GM21737 (cell line): ENCODE measurements around the gene MANBA.

Experiments used
- ATAC-seq: cut with Tn5 transposase; IDR thresholded peaks from one replicate; pipeline ENCODE4 v1.9.1; 2021; ENCODE audit warnings: mild to moderate bottlenecking, moderate library complexity; ENCODE audit not compliant: unreplicated experiment

Gene MANBA

DNA sequence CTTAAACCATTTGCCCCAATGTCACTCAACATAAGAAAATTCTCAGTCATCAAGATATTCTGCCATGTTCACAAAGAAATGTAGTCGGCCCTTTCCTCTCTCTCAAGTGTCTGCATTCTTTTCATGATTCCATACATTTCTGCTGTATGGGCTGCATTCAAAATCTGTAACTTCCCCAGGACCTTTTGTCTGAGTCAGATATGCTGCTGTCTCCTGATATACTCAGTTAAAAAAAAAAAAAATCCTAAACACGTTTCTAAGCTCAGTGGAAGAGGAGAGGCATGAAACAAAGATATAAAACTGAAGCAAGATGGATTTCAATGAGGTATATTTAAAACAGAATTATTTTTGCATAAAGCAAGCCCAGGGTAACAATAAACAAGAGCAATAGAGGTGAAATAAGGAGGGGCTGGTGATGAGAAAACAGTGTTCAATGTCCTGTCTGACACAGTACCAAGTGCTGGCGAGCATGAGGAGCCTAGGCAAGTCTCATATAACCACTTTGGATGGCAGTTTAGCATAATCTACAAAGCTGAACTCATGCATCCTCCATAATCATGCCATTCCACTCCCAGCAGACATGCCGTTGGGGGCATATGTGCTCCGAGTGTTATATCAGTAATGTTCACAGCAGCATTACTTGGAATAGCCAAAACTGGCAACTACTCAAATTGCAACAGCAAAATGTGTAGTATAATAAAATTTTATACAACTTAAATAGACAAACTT lies 76.7 kb downstream of the MANBA start:
- ATAC-seq = no peak

DNA sequence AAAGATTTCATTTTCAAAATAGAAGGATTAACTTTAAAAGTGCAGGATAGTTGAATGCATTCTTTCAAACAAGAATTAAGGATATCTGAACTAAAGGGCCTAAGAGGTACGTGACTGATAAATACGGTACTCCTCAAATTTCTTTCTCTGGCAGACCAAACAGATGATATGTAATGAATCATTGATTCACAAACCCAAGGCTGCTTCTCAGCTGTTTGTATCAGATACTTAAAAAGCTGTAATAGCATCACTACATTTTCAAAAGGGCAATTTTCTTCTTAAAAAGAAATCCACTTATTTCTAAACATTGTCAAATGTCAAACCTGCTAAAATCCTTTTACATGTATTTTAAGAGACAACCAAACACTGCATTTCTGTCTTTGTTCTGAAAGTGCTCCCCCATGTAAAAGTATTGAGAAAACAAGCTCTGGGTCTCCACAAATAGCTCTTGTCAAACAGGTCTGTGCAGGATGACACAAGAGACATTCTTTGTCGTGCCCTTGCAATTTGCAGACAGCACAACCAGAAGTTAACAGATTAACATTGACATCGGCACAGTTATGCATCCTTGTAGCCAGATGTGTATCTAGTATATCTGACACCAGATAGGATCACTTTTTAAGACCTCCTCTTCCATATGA lies 82.0 kb downstream of the MANBA start:
- ATAC-seq = no peak

DNA sequence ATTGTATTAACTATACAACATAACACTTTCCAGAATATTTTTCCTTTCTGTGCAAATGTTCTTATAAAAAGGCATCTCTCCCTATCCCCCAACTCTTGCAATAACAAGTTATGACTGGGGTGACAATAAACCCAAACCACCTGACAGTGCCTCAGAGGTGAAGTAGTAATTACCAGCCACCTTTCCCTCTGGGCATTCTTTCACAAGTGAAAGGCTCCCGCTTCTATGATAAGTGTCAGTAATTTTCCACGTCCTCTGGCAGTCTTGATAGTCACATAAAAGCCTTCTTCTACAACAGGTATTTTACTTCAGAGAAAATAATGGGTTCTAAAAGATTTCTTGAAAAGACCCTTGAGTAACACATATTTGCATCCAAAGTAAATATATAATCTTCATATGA lies 82.7 kb downstream of the MANBA start:
- ATAC-seq = no peak

DNA sequence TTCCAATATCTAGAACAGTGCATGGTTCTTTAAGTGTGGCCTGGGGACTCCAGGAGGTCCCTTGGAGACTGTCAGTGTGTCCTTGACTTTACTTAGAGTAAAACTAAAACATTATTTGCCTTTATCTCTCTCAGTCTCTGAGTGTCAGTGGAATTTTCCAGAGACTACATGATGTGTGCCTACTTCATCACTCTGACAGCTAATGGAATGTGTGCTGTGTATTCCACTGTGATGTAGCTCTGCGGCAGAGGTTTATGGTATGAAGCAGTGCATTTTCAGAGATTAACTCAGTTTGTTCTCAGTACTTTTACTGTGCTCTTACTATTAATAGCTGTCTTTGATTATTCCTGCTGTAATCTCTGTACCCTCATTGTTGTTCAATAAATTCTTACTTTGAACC lies 85.6 kb downstream of the MANBA start:
- no peak for ATAC-seq

DNA sequence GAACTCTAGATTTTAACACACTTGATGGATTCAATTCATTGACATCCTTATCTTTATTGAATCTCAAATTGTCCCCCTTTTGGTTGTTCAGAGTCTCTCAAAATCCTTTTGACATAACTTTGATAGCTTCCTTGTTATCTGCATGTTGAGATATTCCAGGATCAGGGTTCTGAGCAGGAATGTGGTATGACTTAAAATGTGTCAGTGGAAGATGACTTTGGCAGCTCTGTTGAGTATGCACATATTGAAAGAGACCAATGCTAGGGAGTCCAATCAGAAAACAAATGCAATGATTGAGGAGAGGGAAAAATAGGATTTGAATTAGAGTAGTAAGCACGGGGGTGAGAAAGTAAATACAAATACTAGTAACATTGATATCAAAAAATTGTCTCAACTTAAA lies 93.8 kb downstream of the MANBA start:
- ATAC-seq = no peak

DNA sequence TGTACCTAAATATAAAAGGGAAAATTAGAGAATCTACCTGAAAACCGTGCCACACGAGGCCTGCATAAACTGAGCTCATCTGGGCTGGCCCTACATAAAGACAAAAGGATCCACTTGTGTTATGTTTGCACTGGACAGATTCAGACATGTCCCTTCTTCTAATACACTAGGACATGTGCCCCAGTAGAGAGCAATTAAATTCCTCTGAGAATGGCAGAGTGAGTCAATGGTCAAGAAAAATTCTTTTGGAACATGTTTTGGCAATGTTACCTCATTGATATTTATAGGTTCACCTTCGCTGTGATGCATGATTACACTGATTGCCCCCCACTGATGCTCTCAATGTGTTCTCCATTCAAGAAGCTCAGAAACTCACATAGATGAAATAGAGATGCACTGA lies 95.2 kb downstream of the MANBA start:
- no peak for ATAC-seq

DNA sequence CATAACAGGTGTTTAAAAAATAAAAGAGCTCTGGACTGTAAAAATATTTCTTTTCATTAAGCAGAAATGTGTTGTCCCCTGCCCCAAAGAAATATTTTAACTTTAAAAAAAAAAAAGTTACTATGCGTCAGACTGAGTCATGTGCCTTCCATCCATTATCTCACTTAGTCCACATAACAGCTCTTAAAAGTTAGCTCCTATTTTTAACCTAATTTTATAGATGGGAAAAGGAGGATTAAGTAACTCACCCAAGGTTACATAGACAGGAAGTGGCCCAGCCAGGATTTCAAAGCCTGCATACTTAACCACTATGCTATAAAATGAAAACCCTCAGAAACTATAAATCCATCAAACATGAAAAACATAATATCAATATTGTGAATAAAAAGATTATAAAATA lies 97.7 kb downstream of the MANBA start:
- no peak for ATAC-seq

DNA sequence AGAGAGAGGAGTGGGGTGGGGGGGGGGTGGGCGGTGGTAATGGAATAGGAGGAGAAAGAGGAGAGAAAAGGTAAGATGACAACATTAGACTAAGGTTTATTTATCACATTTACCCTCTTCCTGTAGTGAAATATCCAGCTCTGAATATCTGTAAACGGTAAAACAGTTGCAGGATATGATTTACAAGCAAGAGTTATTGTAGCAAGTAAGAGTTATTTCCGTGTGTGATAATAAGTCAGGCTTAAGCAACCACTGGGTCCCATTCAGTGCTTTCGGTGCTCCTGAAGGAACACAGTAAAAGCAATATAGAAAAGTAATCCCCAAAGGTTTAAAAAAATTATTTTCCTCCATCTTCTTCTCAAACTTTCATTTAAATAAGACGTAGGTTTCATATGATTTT lies 103.6 kb downstream of the MANBA start:
- no peak for ATAC-seq

DNA sequence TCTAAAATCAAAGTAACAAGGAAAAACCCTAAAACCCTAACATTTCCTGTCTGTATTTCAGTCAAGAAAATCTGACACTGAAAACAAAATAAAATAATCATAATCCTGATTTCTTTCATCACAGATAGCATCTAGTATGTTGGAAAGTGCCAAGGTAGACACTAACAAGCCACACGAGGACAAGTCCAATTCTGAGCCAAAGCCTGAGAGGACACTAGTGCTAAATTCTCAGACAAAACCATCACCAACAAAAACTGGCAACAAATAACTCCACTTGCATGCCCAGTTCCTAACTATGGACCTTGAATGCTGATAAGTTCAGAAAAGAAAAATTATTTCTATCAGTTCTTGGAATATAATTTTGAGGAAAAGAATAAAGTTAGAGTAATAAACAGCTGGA lies 113.7 kb downstream of the MANBA start:
- ATAC-seq = no peak

DNA sequence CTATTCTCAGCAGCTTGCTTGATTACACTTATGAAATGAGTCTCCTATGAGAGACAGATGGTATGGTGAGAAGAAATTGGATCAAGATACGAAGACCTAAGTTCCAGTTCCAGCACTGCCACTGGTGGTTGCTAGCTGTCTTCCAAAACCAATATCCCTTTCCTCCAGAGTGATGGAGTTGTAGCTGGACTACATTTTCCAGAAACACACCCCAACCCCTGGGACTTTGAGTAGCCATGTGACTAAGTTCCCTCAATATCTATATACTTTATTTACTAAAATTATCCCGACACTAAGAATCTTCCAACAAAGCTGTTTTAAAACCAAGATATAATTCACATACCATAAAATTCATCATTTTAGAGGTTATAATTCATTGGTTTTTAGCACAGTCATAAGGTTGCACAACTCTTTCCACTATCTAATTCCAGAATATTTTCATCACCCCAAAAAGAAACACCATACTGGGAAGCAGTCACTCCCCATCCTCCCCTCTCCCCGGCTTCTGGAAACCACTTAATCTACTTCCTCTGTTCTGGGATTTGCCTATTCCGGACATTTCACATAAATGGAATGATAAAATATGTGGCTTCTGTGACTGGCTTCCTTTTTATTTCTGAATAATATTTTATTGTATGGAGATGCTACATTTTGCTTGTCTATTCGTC lies 118.0 kb downstream of the MANBA start:
- ATAC-seq = no peak

DNA sequence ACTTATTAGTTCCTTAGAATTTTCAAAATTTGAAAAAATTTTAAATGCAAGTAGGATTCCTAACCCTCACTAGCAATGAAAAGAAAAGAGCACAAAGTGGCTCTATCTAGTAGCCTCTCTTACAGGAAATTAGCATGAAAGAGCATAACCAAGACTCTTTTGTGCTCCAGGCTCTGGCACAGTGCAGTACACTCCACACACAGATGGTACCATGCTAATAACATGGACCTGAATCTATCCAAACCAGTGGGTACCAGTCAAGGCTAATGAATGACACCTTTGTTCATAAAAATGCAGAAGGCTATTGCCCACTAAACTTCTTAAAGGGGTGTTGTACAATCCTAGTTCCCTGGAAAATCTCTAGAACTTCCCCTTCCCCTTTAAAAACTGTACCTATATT lies 119.0 kb downstream of the MANBA start:
- ATAC-seq = no peak

DNA sequence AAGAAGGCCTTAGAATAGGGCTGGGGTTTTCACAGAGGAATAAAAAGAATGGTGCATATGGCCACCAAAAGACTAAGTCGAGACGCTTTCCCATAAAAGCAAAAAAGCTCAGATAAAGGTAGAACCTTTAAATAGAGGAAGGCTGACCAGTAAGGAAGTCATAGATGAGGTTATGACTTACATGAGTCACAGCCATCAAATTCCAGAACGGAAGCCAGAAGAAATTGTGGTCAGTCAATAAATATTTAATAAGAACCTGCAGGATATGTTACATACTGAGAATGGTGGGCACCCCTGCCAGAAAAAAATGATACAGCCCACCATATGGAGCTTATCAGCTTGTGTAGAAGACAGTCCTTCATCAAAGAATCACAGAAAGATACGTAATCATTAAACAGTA lies 120.1 kb downstream of the MANBA start:
- no peak for ATAC-seq

DNA sequence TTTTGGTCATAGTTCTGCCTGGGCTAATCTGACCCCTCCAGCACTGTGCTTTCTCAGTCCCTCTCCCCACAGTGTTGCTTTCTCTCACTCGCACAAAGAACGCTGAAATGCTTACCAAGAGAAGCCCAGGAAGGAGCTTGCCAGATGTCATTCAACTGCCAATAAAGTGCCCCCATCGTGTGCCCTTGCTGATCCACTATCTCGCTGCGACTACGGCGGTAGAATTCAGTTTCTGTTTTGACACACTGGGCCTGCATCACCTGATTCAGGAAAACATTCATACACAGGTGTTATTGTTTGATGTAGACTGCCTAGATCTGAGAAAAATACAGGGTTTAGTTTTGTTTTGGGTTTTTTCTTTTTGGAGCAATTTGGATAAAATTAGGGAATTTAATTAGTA lies 121.2 kb downstream of the MANBA start:
- ATAC-seq = no peak

DNA sequence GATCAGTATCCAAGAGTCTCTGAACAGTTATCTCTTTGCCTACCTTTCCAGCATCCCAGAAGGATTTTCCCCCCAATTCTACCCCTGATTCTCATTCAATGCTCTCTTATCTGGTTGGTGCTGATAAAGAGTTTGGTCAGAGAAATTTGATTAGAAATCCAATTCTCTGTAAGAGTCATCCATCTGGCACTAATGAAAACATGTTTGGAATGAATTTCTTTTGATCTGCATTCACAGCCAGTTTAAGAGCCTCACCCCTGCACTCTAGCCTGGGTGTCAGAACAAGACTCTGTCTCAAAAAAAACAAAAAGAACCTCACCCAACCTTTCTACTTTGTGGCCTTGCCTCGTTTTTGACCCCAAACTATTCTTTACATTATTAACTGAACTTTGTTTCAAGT lies 122.1 kb downstream of the MANBA start:
- ATAC-seq = no peak

DNA sequence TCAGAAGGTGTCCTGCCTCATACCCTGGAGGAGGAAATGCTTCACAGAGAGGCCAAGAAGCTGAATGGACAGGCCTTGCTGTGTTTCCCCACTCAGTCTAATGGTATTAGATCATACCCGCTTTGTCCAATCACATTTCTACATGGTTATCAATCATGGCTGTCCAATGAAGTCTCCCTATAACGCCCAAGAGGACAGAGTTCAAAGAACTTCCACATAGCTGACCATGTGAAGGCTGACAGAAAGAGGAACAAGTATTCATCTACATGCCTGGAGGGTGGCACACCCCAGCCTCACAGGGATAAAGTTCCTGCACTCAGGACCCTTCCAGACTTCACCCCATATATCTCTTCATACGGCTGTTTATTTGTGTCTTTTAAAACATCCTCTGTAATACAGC lies 123.4 kb downstream of the MANBA start:
- ATAC-seq = no peak

DNA sequence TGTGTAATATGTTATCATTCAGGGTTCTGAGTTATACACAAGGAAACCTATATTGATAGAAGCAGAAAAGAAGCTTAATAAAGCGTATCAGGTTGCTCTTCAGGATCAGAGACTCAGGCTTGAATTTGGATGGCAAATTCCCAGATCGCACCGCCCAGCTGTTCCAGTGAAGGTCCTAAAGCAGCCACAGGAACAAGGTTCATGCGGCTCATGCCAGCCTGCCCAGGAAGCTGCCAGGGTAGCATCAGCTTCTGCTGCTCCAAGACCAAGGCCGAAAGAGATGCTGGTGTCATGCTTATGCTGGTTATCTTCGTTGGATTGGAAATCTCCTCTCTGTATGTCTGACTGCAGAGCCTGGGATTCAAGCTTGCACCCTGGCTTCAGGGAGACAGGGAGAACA lies 127.7 kb downstream of the MANBA start:
- ATAC-seq = no peak

DNA sequence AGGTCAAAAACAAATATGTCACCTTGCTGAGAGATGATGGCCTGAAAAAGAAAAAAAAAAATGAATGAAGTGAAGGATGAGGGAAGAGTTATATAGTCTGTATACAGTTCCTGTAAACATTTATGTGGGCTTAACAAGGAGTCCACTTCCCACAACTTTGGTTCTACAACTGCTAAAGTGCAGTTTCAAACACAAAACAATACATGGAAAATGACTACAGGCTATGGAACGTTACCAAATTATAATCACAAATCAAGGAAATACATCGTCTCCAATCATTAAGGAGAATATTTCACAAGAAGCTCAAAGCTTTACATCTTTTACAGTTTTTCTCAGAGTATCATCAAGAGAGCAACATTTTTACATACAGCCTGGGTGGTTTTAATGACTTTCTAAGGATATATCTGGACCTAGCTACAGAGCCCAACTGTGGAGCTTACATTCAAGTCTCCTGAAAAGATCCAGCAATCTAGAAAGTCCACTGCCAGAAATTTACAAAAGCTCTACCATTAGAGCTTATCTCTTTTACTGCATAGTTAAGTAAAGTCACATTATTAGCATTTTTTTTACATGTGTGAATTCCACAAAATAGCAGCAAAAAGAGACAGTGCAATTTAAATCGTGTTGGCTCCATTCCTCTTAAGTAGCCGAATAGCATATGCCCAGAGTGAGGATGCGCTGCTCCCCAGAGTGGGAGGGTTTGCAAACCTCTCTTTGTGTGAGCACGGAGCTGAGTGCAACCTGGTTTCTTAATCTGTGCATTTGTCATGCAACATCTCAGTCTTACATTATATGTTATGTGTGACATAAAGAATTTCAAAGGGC lies 128.3 kb downstream of the MANBA start:
- no peak for ATAC-seq

DNA sequence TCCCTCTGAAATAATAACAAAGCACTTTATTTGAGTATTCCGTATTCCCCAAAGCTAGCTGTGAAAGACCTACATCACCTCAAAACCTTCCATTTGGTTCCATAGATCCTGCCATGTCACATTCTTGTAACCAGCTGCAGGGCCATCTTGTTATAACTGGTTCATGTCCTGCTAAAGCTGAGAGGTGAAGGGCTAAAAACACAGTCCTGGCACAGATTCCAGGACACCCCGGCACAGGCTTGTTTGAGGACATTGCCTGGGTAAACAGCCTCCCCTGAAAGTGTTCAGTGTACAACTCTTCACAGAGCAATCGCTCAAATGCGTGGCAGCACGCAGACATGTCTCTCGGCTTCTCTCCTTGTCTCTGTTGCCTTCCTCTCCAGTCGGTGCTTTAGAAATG lies 129.2 kb downstream of the MANBA start:
- ATAC-seq = no peak

DNA sequence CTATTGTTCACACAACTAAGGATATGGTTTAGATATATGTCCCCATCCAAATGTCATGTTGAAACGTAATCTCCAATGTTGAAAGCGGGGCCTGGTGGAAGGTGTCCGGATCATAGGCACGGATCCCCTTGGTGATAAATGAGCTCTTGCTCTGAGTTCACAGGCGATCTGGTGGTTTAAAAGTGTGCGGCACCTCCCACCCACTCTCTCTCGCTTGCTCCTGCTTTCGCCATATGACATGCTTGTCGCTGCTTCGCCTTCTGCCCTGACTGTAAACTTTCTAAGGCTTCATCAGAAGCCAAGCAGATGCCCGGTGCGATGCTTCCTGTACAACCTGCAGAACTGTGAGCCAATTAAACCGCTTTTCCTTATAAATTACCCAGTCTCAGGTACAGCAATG lies 131.1 kb downstream of the MANBA start:
- no peak for ATAC-seq

DNA sequence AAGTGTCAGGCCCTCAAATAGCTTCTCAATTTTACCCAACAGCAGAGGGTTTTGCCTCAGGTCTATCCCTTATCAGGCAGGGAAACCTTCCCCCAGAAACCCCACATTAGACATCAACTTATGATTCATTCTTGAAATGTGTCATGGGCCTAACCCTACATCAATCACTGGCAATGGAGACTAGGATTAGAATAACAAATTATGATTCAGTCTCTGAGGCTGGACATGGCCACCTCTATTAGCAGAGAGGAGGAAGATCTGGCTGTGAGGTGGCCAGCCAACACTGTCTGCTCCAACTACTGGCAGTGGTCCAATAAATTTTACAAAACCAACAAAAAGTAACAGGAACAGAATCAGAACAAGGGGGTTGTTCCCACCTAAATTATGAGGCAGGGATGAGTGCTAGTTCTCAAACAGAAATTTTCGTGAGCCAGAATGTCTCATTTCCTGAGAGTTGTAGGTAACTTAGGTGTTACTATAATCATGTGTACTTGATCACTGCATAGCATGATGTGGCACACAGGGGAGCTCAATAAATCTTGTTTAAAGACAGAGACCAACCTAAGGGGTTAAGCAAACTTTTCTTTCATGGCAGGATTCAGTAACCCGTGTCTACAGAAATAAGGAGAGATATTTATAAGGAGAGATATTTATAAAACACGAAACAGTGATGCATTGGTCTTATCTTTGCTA lies 132.8 kb downstream of the MANBA start:
- no peak for ATAC-seq
